Colon (tissue), 2 donors: ENCODE data around the gene GABARAPL2.
"Not testable (repeated sequence)": the region's sequence is repeated elsewhere in the genome, so short reads cannot be mapped to it uniquely, and the experiment has no call there.

Experiments
- FAIRE-seq: peaks from 2 replicates; lab custom pipeline; 2012; peaks lifted over from hg19 to GRCh38; lab: Jason Lieb, UNC
- donor health status: control.
- donor health status: control.

Gene GABARAPL2

GRCh38 chr16:75591927-75592326 lies 25.7 kb downstream of the GABARAPL2 start:
- not testable (repeated sequence) for FAIRE-seq

GRCh38 chr16:75593308-75593707 lies 27.1 kb downstream of the GABARAPL2 start:
- no peak for FAIRE-seq

GRCh38 chr16:75593825-75594820 lies 27.9 kb downstream of the GABARAPL2 start:
- no peak for FAIRE-seq

- no peak for FAIRE-seq
These were observed 33.5 kb downstream of the GABARAPL2 start for GRCh38 chr16:75599452-75600277.

- FAIRE-seq = no peak
These were observed 37.1 kb downstream of the GABARAPL2 start for GRCh38 chr16:75603241-75603640.

GRCh38 chr16:75606507-75606906 lies 40.3 kb downstream of the GABARAPL2 start:
- FAIRE-seq = no peak

GRCh38 chr16:75614066-75614897 lies 48.1 kb downstream of the GABARAPL2 start:
- no peak for FAIRE-seq

- FAIRE-seq = no peak
These were observed 49.4 kb downstream of the GABARAPL2 start for GRCh38 chr16:75615619-75616018.

- FAIRE-seq = no peak
These were observed 50.4 kb downstream of the GABARAPL2 start for GRCh38 chr16:75616521-75617010.

- no peak for FAIRE-seq
These were observed 50.9 kb downstream of the GABARAPL2 start for GRCh38 chr16:75617121-75617520.

GRCh38 chr16:75618780-75619179 lies 52.6 kb downstream of the GABARAPL2 start:
- FAIRE-seq = no peak

- FAIRE-seq = no peak
These were observed 54.4 kb downstream of the GABARAPL2 start for GRCh38 chr16:75620326-75621169.

- no peak for FAIRE-seq
These were observed 54.9 kb downstream of the GABARAPL2 start for GRCh38 chr16:75621170-75621477.

- no peak for FAIRE-seq
These were observed 56.8 kb downstream of the GABARAPL2 start, which contains the start of gene ADAT1 for GRCh38 chr16:75622761-75623605. ADAT1 (minus strand) TSS chr16:75623281; CDS start chr16:75620799, 2,482 bp downstream.

GRCh38 chr16:75624921-75625334 lies 58.7 kb downstream of the GABARAPL2 start:
- no peak for FAIRE-seq

- FAIRE-seq = no peak
These were observed 60.6 kb downstream of the GABARAPL2 start for GRCh38 chr16:75626806-75627205.
